Measurements from ENCODE around the gene OVOL1. TPM values are rescaled to one million over a fixed set of nuclear protein-coding genes. Genes with fewer than 3 reads are reported as not detected.

OVOL1 gene
- total RNA-seq, 1 donor from 2014 or later = 0.20 TPM

DNA sequence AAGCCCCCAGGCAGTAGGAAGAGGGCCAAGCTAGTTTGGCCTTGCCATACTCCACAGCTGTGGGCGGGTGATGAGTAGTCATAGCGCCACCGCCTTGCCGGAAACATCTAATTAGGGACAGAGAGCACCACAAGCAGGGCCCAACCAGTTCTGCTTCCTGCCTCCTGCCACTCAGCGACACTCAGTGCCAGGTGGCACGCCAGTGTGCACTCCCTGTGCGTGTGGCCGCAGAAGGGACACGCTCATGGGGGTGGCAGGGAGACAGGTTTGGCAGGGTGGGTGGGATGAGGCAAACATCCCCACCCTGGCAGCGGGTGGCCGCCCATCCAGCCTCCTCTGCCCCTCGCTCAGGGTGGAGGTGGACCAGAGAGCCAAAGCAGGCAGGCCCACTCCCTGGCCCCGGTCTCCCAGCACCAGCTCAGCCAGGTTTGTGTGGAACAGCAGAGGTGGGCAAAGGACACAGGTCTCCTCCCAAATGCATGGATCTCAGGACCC is 4.9 kb downstream of the OVOL1 start:
- DNase-seq (ENCODE audit: low read depth) = peak; percentile 27

GRCh38 chr11:65792456-65792855 is 5.6 kb downstream of the OVOL1 start:
- DNase-seq (ENCODE audit: low read depth) = no peak

- no peak for DNase-seq (ENCODE audit: low read depth)
Observed at GRCh38 chr11:65793144-65793581, 6.3 kb downstream of the OVOL1 start.

DNA sequence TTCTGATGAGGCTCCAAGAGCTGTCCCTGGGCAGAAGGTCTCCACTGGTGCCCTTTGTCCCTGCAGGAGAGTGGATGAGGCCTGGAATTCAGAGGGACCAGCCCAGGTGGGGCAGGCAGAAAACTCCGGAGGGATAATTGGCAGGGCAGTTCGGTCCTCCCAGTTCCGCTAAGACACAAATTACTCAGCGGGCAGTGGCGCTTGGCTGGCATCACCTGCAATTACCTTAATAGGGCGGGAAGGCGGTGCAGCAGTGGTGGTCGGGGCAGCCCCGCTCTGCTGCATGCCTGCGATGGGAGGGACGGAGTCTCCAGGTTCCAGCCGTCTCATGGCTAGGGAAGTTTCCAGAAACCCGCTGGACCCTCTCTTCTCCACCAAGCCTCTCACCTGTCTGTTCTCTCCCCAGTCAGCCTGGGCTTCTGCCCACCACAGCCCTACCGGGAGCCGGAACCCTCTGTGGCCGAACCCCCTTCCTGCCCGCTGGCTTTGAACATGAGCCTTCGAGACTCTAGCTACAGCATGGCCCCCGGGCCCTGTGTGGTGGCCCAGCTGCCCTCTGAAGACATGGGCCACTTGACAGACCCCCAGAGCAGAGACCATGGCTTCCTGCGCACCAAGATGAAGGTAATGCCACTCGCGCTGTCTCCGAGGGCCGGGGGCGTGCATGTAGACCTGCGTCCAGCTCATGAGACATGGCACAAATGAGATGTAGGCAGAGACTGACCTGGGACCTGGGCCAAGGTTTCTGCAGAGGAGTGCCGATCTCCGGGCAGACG is 7.0 kb downstream of the OVOL1 start:
- DNase-seq (ENCODE audit: low read depth) = no peak

GRCh38 chr11:65794570-65795510 is 8.0 kb downstream of the OVOL1 start:
- DNase-seq (ENCODE audit: low read depth) = no peak

- no peak for DNase-seq (ENCODE audit: low read depth)
Observed at GRCh38 chr11:65796726-65797601, 10.1 kb downstream of the OVOL1 start.

- no peak for DNase-seq (ENCODE audit: low read depth)
Observed at GRCh38 chr11:65797711-65798110, 10.8 kb downstream of the OVOL1 start.

DNA sequence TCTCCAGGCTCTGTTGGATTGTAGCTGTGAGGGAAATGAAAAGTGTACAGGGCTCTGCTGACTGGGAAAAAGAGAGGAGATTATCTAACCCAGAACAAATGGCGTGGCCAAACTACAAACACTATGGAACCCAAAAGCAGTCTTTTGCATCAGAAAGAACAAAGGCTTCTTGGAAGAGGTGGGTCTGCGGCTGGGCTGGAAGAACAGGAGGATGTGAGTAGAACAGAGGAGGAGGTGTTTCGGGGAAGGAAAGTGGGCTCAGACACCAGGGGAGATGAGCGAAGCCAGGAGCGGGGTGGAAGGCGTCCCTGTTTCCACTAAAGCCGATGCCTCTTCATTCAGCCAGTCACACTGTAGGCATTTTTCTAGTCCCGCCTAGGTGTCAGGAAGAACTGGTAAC is 12.0 kb downstream of the OVOL1 start:
- no peak for DNase-seq (ENCODE audit: low read depth)

- no peak for DNase-seq (ENCODE audit: low read depth)
Observed at GRCh38 chr11:65801153-65801987, 14.5 kb downstream of the OVOL1 start.

DNA sequence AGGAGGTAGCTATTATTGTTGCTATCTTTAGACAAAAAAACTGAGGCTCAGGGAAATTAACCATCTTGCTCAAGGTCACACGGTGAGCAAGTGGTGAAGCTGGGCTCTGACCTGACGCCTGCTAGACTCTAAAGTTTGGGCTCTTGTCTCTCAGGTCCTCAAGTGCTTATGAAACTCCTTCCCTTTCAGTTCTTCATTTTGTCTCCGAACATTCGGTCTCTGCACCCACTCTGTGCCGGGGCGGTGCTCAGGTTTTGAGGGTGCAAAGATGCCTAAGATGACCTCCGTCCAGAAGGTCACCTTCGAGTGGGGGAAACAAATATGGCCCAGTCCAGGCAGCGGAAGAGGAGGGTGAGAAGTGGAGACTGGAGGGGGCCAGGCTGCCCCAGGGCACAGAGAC is 16.0 kb downstream of the OVOL1 start:
- DNase-seq (ENCODE audit: low read depth) = no peak

DNA sequence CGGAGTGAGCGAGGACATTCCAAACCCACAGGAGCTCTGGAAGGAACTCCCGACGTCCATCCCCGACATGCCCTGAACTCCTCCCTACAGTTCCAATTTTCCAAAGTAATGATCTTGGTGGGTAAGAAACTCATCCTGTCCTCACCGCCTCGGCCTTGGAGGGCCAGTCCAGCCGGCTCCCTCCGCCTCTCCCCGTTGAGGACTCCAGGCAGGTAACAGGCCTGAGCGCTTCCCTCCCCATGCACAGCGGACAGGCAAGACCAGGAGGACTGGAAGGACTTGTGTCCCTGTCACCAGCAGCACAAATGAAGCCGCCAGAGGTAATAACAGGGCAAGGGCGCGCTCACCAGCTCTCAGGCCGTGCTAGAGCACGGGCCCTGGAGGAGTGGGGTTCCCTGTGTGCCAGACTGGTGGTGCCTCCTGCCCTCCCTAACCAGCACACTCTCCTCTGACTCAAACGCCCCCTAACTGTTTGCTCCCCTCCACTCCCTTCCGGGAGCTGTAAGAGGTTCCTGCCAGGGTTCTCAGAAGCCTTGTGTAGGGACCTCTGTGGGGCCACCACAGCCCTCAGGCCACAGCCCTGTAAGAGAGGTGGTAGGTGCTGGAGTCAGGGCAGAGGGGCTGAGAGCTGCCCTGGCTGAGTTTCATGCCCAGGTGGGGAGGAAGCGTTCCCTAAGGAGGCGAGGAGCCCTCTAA is 17.1 kb downstream of the OVOL1 start:
- DNase-seq (ENCODE audit: low read depth) = no peak

DNA sequence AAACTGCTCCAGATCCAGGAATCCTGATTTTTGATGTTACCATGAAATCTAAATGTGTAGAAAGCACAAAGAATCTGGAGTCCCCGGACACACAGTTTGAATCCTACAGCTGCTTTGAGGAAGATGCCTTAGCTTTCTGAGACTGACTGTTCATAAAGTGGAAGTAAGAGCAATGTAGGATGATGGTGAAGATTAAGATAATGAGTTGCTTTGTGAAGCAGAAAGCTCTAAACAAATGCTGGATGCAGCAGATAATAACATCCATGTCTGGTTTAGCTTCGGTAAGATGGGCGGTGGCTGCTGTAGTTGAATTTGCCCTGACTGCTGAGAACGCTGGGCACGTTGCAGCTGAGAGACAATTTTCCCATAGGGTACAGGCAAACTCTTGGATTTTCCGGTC is 20.1 kb downstream of the OVOL1 start:
- DNase-seq (ENCODE audit: low read depth) = no peak

GRCh38 chr11:65808744-65809341 is 22.0 kb downstream of the OVOL1 start:
- no peak for DNase-seq (ENCODE audit: low read depth)

DNA sequence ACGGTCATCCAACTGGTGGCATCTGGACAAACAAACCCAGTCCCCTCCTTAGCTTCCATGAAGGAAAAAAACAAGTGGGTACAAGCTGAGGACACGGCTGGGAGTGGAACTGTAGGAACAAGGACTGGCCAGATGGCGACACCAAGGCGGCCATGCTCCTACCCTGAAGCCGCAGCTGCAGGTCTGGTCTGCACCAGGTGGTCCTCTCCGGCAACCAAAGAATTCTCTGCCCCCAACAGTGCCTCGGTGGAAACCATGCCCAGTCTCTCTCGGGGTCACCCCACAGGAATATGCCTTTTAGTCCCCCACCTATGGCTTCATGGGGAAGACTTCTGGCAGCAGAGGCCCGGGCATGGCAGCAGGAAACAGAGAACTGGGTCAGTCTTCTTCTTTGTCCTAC is 22.6 kb downstream of the OVOL1 start:
- DNase-seq (ENCODE audit: low read depth) = no peak

GRCh38 chr11:65810046-65810868 is 23.4 kb downstream of the OVOL1 start:
- no peak for DNase-seq (ENCODE audit: low read depth)

DNA sequence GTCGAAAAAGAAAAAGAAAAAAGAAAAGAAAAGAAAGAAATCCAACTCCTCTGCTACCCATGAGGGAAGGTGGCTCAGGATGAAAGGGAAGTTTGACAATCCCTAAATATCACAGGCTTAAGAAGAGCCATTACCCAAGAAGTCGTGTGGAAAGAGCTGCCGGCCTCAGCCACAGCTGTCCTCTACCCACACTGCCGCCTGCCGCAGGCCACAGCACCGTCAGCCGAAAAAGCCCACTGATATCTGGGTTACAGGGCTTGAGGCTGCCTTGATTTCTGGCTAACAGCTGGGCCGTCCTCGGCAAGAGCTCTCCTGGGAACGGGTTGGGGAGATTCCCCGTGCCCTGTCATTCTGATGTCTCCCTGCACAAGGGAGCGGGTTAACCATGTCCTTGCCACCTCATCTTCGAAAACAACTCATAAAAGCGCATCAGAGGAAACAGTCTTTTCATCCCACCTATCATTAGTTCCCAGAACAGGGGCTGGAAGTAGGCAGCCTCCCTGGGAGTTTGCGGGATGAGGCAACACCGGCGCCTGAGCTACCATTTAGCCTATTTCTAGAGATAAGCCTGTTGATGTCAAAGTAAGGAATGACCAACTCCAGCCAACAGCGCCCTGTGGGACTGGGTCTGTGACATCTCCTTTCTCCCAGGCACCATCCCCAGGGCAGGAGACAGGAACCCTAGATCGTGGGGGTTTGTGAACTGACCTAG is 25.1 kb downstream of the OVOL1 start:
- no peak for DNase-seq (ENCODE audit: low read depth)

DNA sequence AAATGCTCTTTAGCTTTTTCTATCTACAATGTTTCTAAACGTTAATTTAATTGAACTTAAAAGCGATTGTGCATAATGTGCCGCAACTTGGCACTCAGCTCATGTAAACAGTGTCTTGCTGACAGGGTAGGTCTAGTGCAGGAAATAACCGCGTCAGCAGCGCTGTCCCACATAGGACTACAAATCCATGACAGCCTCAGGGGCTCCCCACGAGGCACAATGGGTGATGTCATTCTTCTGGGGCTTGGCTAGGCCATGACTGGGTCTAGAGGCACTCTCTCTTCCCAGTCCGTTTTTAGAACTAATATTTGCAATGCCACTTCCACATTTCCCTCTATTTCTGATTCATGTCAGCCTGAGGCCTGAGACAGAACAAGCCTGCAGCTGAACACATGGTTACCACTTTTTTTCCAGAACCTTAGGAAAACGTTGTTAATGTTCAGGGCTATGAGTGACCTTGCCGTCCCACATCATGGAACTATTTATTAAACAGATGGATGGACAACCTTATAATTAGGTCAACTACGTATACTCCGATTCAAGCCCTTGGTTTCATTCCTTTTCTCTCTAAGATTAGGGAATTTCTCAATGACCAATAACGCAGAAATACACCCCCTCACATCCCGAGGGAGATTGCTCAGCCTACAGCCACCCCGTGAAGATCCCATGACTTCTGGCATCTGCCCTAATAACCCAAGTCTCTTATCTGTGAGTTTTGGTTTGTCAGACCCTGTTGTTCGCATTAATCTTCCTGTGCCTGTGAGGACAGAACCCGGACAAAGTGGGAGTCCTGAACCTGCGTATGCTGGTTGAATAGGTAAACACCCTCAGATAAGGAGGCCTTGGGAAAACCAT is 27.5 kb downstream of the OVOL1 start:
- peak; percentile 34 for DNase-seq (ENCODE audit: low read depth)
